Neural cell (in vitro differentiated cells): ENCODE measurements around the gene C1QC. TPM values are rescaled to one million over a fixed set of nuclear protein-coding genes. Genes with fewer than 3 reads are reported as not detected.
A peak's percentile ranks its signal among the peaks of the same experiment; 100 is the strongest.

ENCODE experiments used
- H2AFZ ChIP-seq: fragments of 200-600, 300-800 bp; sonication (generic), shearing (Covaris generic); 2 replicates; pipeline ENCODE4 v1.6.0; 2014; ENCODE audit warnings: low read depth, mild to moderate bottlenecking, antibody characterized with exemption, low read length, moderate library complexity
- H3F3A ChIP-seq: fragments of 200-600 bp; shearing (Covaris generic); 2 replicates; pipeline ENCODE4 v1.6.1; 2016; ENCODE audit warnings: mild to moderate bottlenecking, moderate library complexity, mixed read lengths, antibody characterized with exemption, low read length; ENCODE audit not compliant: insufficient read depth, poor library complexity, severe bottlenecking
- H3K27ac ChIP-seq: fragments of 200-600, 300-800 bp; sonication (generic), shearing (Covaris generic); 2 replicates; pipeline ENCODE4 v1.5.1; 2014; ENCODE audit warnings: mild to moderate bottlenecking, low read length, moderate library complexity
- H3K27me3 ChIP-seq: fragments of 300-800, 200-600 bp; sonication (generic), shearing (Covaris generic); 2 replicates; pipeline ENCODE4 v1.6.0; 2014; ENCODE audit warnings: mild to moderate bottlenecking, low read depth, low read length, moderate library complexity; ENCODE audit not compliant: insufficient read depth
- H3K36me3 ChIP-seq: fragments of 300-800, 200-600 bp; sonication (generic), shearing (Covaris generic); 2 replicates; pipeline ENCODE4 v1.5.1; 2014; ENCODE audit warnings: mild to moderate bottlenecking, antibody characterized with exemption, low read length, moderate library complexity; ENCODE audit not compliant: insufficient read depth
- H3K4me2 ChIP-seq: fragments of 300-800, 200-600 bp; sonication (generic), shearing (Covaris generic); 2 replicates; pipeline ENCODE4 v1.6.0; 2014; ENCODE audit warnings: mild to moderate bottlenecking, low read length
- H3K4me3 ChIP-seq: fragments of 300-800, 200-600 bp; sonication (generic), shearing (Covaris generic); 2 replicates; pipeline ENCODE4 v1.5.1; 2014; ENCODE audit warnings: mild to moderate bottlenecking, low read length, moderate library complexity
- H3K79me2 ChIP-seq: fragments of 200-600 bp; shearing (Covaris generic); replicated peaks from 2 replicates; pipeline ENCODE4 v1.6.0; 2014; ENCODE audit warnings: mild to moderate bottlenecking, low read length, moderate library complexity; ENCODE audit not compliant: insufficient read depth
- H3K9ac ChIP-seq: fragments of 300-800, 200-600 bp; sonication (generic), shearing (Covaris generic); 2 replicates; pipeline ENCODE4 v1.6.1; 2016; ENCODE audit warnings: mild to moderate bottlenecking, low read length, mixed read lengths
- H3K9me2 ChIP-seq: fragments of 200-600 bp; shearing (Covaris generic); 2 replicates; pipeline ENCODE4 v1.6.1; 2016; ENCODE audit warnings: mild to moderate bottlenecking, low read length, mixed read lengths; ENCODE audit not compliant: insufficient read depth
- H3K9me3 ChIP-seq: fragments of 200-600, 300-800 bp; sonication (generic), shearing (Covaris generic); 2 replicates; pipeline ENCODE4 v1.6.1; 2016; ENCODE audit warnings: mild to moderate bottlenecking, mixed run types, low read length, moderate library complexity, mixed read lengths
- H4K20me1 ChIP-seq: fragments of 200-600 bp; shearing (Covaris generic); 2 replicates; pipeline ENCODE4 v1.6.1; 2016; ENCODE audit warnings: mild to moderate bottlenecking, mixed run types; ENCODE audit not compliant: insufficient read depth
- EP300 ChIP-seq: fragments of 450-650 bp; conservative IDR thresholded peaks from 2 replicates; pipeline ENCODE4 v1.6.1; 2014; ENCODE audit warnings: antibody characterized with exemption, mild to moderate bottlenecking, moderate library complexity; ENCODE audit not compliant: poor library complexity, severe bottlenecking
- EZH2 ChIP-seq: fragments of 200-600, 300-800 bp; shearing (Covaris generic), sonication (generic); IDR thresholded peaks from 2 replicates; pipeline ENCODE4 v1.6.1; 2014; ENCODE audit warnings: antibody characterized with exemption, low read length, borderline replicate concordance, mild to moderate bottlenecking; ENCODE audit not compliant: insufficient read depth, poor library complexity, severe bottlenecking
- MXI1 ChIP-seq: fragments of 450-650 bp; conservative IDR thresholded peaks from 2 replicates; pipeline ENCODE4 v1.6.1; 2014; ENCODE audit warnings: antibody characterized with exemption, mild to moderate bottlenecking; ENCODE audit not compliant: poor library complexity, severe bottlenecking
- POLR2AphosphoS5 ChIP-seq: IDR thresholded peaks from 2 replicates; pipeline ENCODE4 v1.6.1; 2012
- RAD21 ChIP-seq: fragments of 450-650 bp; conservative IDR thresholded peaks from 2 replicates; pipeline ENCODE4 v1.6.1; 2014; ENCODE audit warnings: antibody characterized with exemption, mild to moderate bottlenecking, moderate library complexity
- SMC3 ChIP-seq: fragments of 450-650 bp; conservative IDR thresholded peaks from 2 replicates; pipeline ENCODE4 v1.6.1; 2014; ENCODE audit warnings: antibody characterized with exemption, mild to moderate bottlenecking, moderate library complexity; ENCODE audit not compliant: poor library complexity
- TAF1 ChIP-seq: IDR thresholded peaks from 2 replicates; pipeline ENCODE4 v1.6.1; 2012; ENCODE audit warnings: low read depth
- polyA plus RNA-seq: library from polyadenylated mRNA; depleted of rRNA; stranded (reverse); fragments of >200 nt; gene quantifications from 2 replicates; pipeline ENCODE4 v1.2.3, GENCODE V29; 2014
- TF ChIP-seq, protein P1 (sequence below): IDR thresholded peaks from 2 replicates; pipeline ENCODE4 v1.6.1; 2012; ENCODE audit warnings: borderline replicate concordance
- TF ChIP-seq, protein P2 (sequence below): fragments of 450-650 bp; IDR thresholded peaks from 2 replicates; pipeline ENCODE4 v1.5.1; 2014; ENCODE audit warnings: antibody characterized with exemption, mild to moderate bottlenecking, moderate library complexity; ENCODE audit not compliant: poor library complexity, severe bottlenecking

The C1QC gene
- polyA plus RNA-seq, 1 donor from 2014 or later, result not detected

DNA sequence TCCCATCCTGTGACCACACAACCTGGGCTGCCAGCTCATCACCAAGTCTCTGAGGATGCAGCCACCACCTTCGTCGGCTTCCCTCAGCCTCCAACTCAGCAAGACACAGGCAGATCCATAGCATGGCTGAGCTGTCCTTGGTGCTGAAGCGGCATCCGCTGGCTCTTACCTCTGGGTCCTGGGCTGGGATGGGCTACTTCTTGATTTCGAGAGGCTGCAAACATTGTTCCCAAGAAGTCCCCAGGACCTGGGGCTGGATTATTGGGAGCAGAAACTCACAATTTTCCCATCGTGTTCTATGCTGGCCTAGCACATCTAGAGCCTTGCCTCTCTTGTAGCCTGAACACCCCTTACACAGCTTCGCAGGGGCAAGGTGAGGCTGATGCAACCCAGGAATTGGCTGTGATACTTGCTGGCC lies 31.9 kb upstream of the C1QC start:
- H3K79me2 ChIP-seq, result no peaks in the 10 kb centered on the region
- no peak overlapping the region for H3K4me2 ChIP-seq
- no peaks in the 10 kb centered on the region for H3K9me2 ChIP-seq
- H3K27ac ChIP-seq, result no peak overlapping the region
- TF ChIP-seq, protein P1, sequence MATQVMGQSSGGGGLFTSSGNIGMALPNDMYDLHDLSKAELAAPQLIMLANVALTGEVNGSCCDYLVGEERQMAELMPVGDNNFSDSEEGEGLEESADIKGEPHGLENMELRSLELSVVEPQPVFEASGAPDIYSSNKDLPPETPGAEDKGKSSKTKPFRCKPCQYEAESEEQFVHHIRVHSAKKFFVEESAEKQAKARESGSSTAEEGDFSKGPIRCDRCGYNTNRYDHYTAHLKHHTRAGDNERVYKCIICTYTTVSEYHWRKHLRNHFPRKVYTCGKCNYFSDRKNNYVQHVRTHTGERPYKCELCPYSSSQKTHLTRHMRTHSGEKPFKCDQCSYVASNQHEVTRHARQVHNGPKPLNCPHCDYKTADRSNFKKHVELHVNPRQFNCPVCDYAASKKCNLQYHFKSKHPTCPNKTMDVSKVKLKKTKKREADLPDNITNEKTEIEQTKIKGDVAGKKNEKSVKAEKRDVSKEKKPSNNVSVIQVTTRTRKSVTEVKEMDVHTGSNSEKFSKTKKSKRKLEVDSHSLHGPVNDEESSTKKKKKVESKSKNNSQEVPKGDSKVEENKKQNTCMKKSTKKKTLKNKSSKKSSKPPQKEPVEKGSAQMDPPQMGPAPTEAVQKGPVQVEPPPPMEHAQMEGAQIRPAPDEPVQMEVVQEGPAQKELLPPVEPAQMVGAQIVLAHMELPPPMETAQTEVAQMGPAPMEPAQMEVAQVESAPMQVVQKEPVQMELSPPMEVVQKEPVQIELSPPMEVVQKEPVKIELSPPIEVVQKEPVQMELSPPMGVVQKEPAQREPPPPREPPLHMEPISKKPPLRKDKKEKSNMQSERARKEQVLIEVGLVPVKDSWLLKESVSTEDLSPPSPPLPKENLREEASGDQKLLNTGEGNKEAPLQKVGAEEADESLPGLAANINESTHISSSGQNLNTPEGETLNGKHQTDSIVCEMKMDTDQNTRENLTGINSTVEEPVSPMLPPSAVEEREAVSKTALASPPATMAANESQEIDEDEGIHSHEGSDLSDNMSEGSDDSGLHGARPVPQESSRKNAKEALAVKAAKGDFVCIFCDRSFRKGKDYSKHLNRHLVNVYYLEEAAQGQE, result peak; percentile 90
- TF ChIP-seq POLR2AphosphoS5, result no peak
- H3K9ac ChIP-seq, result no peak overlapping the region
- H4K20me1 ChIP-seq, result no peaks in the 10 kb centered on the region
- peaks cover 40% of the 10 kb centered on the region for H3K27me3 ChIP-seq
- no peaks in the 10 kb centered on the region for H3K9me3 ChIP-seq
- H3F3A ChIP-seq, result no peaks in the 10 kb centered on the region
- H2AFZ ChIP-seq, result no peak overlapping the region
- H3K36me3 ChIP-seq, result no peaks in the 10 kb centered on the region
- no peak overlapping the region for H3K4me3 ChIP-seq

DNA sequence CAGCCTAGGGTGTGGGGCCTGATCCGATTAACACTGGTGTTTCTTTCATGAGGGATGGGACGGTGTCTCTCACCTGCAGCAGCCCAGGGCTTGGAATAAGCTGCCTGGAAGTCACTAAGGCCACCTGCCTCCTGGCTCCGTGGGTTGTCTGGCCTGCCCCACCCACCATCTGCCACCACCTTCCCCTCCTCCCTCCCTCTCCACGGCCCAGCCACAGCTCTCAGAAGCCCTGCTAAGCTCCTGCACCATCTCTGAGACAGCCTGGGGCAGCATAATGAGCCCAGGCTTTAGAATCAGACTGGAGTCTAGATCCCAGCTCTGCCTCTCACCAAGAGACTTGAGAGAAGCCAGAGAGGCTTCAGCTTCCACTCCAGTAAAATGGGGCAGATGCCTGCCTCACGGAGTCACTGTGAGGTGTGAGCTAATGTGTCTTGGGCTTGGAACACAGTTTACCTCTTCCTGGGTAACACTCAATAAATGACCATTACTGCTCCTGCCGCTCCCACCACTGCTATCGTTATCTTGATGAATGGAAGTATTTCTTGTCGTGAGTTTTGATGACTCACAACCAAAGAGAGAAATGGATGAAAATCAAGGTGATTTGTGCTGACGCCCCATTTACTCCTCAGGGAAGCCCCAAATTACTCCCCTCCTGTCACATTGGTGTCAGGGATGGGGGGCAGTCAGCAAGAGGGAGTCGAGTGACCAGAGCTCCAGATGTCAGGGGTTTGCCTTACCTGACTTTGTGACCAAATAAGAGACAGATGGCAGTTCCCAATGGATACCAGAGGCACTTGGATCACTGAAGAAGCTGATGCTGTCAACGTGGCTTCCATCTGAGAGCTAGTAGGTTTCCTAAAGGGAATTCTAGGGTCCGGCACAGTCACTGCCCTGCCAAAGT lies 30.5 kb upstream of the C1QC start:
- TF ChIP-seq RAD21 (no peak), MXI1 (no peak), POLR2AphosphoS5 (no peak), SMC3 (no peak), EP300 (no peak), EZH2 (no peak), TAF1 (no peak)
- TF ChIP-seq, protein P2, sequence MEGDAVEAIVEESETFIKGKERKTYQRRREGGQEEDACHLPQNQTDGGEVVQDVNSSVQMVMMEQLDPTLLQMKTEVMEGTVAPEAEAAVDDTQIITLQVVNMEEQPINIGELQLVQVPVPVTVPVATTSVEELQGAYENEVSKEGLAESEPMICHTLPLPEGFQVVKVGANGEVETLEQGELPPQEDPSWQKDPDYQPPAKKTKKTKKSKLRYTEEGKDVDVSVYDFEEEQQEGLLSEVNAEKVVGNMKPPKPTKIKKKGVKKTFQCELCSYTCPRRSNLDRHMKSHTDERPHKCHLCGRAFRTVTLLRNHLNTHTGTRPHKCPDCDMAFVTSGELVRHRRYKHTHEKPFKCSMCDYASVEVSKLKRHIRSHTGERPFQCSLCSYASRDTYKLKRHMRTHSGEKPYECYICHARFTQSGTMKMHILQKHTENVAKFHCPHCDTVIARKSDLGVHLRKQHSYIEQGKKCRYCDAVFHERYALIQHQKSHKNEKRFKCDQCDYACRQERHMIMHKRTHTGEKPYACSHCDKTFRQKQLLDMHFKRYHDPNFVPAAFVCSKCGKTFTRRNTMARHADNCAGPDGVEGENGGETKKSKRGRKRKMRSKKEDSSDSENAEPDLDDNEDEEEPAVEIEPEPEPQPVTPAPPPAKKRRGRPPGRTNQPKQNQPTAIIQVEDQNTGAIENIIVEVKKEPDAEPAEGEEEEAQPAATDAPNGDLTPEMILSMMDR, result no peak
- TF ChIP-seq, protein P1, result no peak
- Histone ChIP-seq H2AFZ (no peak overlapping the region), H4K20me1 (no peaks in the 10 kb centered on the region), H3K4me2 (no peak overlapping the region), H3K9me2 (no peaks in the 10 kb centered on the region), H3K27me3 (peaks cover 28% of the 10 kb centered on the region), H3K9me3 (no peaks in the 10 kb centered on the region), H3F3A (no peaks in the 10 kb centered on the region), H3K27ac (no peak overlapping the region), H3K4me3 (no peak overlapping the region), H3K79me2 (no peaks in the 10 kb centered on the region), H3K9ac (no peak overlapping the region), H3K36me3 (no peaks in the 10 kb centered on the region)
